Testis (tissue), 3 donors: ENCODE results near the gene ACTR1A. TPM values are rescaled to one million over a fixed set of nuclear protein-coding genes. Genes with fewer than 3 reads are reported as not detected.

Experiments used
- DNase-seq: peaks from one replicate; pipeline ENCODE4 v3.0.0-alpha.2; 2019
- H3K27ac ChIP-seq, 2 donors: fragments of 200-600 bp; sonication (generic); one replicate each; pipeline ENCODE4 v1.5.1; 2019
- H3K27me3 ChIP-seq: fragments of 200-600 bp; sonication (generic); one replicate; pipeline ENCODE4 v1.5.1; 2019
- H3K36me3 ChIP-seq: fragments of 200-600 bp; sonication (generic); one replicate; pipeline ENCODE4 v1.5.1; 2017; ENCODE audit warnings: low read depth; ENCODE audit errors: missing control alignments
- H3K4me1 ChIP-seq: fragments of 200-600 bp; sonication (generic); one replicate; pipeline ENCODE4 v1.5.1; 2019
- H3K4me3 ChIP-seq, 2 donors: fragments of 200-600 bp; sonication (generic); one replicate each; pipeline ENCODE4 v1.5.1; 2017 to 2019
- H3K9me3 ChIP-seq: fragments of 200-600 bp; sonication (generic); one replicate; pipeline ENCODE4 v1.5.1; 2017
- CTCF ChIP-seq, 3 experiments: fragments of 450-650 bp in 2 of 3; fragments of 200-600 bp in 1 of 3; sonication (generic) in 1 of 3; IDR thresholded peaks; one replicate each; pipeline ENCODE4 v1.5.1; 2016 to 2019; ENCODE audit warnings: antibody characterized with exemption in 3 of 3, mild to moderate bottlenecking in 2 of 3, moderate library complexity in 1 of 3
- POLR2A ChIP-seq: fragments of 450-650 bp; IDR thresholded peaks from one replicate; pipeline ENCODE4 v1.6.1; 2017; ENCODE audit warnings: antibody characterized with exemption, mild to moderate bottlenecking, moderate library complexity
- WGBS, 2 donors: methylation state at CpG; one replicate each; pipeline ENCODE4 v1.1.5; 2018; 5-methylcytosine and 5-hydroxymethylcytosine counted together
- intact Hi-C: fragments of 100-400 bp; cut with DNase I; formaldehyde crosslinking; loops from one replicate; pipeline ENCODE4 v1.15.1; 2023; ENCODE audit warnings: low total_unique reads
- polyA plus RNA-seq: library from polyadenylated mRNA; stranded (reverse); fragments of 350-450 nt; fragmentation: Illumina TruSeq; extraction: RNeasy Lipid Tissue Mini Kit (QIAGEN cat#74804); gene quantifications from one replicate; pipeline ENCODE4 v1.2.3, GENCODE V29; 2014; ENCODE audit warnings: low read depth, low replicate concordance; ENCODE audit not compliant: insufficient read depth
- total RNA-seq, 2 donors: library from RNA; depleted of rRNA; stranded (reverse); fragments of >200 nt; gene quantifications; one replicate each; pipeline ENCODE4 v1.2.3, GENCODE V29; 2016

ACTR1A gene
- total and polyA plus RNA-seq, 3 donors from 2014 or later = 97.6 to 126 (median 97.7) TPM

- 42 to 65% methylated on average over 2 to 9 of the region's 9 CpGs for WGBS, 2 donors
- Histone ChIP-seq H3K4me1 (no peaks in the 10 kb centered on the region), H3K4me3 (no peak overlapping the region), H3K27ac (no peak overlapping the region), H3K9me3 (no peaks in the 10 kb centered on the region), H3K27me3 (no peaks in the 10 kb centered on the region), H3K36me3 (no peaks in the 10 kb centered on the region)
- intact Hi-C loops = loop anchor here (10.0 kb wide), 1 partner anchor 52 kb away; the partner anchor contains the start of gene FBXL15
- no peak for DNase-seq
- TF ChIP-seq POLR2A = no peak
- TF ChIP-seq CTCF (IDR thresholded peaks at IDR 0.05) = no peak
Observed at GRCh38 chr10:102476466-102477141, 25.9 kb downstream of the ACTR1A start.

- DNase-seq = no peak
- Histone ChIP-seq H3K4me1 (no peaks in the 10 kb centered on the region), H3K27me3 (no peaks in the 10 kb centered on the region), H3K9me3 (no peaks in the 10 kb centered on the region), H3K36me3 (no peaks in the 10 kb centered on the region), H3K4me3 (no peak overlapping the region), H3K27ac (no peak overlapping the region)
- WGBS, 2 donors = 93 to 96% methylated on average over 6 to 9 of the region's 9 CpGs
- TF ChIP-seq CTCF (IDR thresholded peaks at IDR 0.05) = no peak
- no peak for TF ChIP-seq POLR2A
- intact Hi-C loops = loop anchor here (10.0 kb wide), 1 partner anchor 51 kb away; the partner anchor contains the start of gene FBXL15
Observed at GRCh38 chr10:102475451-102476040, 27.0 kb downstream of the ACTR1A start.

GRCh38 chr10:102473445-102474331 lies 28.8 kb downstream of the ACTR1A start:
- H3K9me3 ChIP-seq = no peaks in the 10 kb centered on the region
- H3K27me3 ChIP-seq = no peaks in the 10 kb centered on the region
- H3K27ac ChIP-seq = no peak overlapping the region
- TF ChIP-seq POLR2A = no peak
- TF ChIP-seq CTCF (IDR thresholded peaks at IDR 0.05) = no peak
- DNase-seq = no peak
- no peaks in the 10 kb centered on the region for H3K36me3 ChIP-seq
- intact Hi-C loops = loop anchor here (10.0 kb wide), 1 partner anchor 49 kb away; the partner anchor contains the start of gene FBXL15
- WGBS, 2 donors = 87 to 88% methylated on average over 26 to 27 of the region's 27 CpGs
- no peak overlapping the region for H3K4me3 ChIP-seq
- H3K4me1 ChIP-seq = no peaks in the 10 kb centered on the region

GRCh38 chr10:102470579-102471546 lies 31.6 kb downstream of the ACTR1A start:
- no peak for DNase-seq
- H3K4me3 ChIP-seq = no peak overlapping the region
- 92 to 96% methylated on average over 19 to 36 of the region's 36 CpGs for WGBS, 2 donors
- no peaks in the 10 kb centered on the region for H3K36me3 ChIP-seq
- no peaks in the 10 kb centered on the region for H3K27me3 ChIP-seq
- no peaks in the 10 kb centered on the region for H3K9me3 ChIP-seq
- H3K4me1 ChIP-seq = no peaks in the 10 kb centered on the region
- intact Hi-C loops = loop anchor here (10.0 kb wide), 1 partner anchor 46 kb away; the partner anchor contains the start of gene FBXL15
- TF ChIP-seq POLR2A (no peak), CTCF (IDR thresholded peaks at IDR 0.05) (no peak)
- H3K27ac ChIP-seq = no peak overlapping the region
